Metanephros (tissue), 2 donors: ENCODE data around the gene NDRG3. TPM values are rescaled to one million over a fixed set of nuclear protein-coding genes. Genes with fewer than 3 reads are reported as not detected.

ENCODE experiments used
- small RNA-seq: library from RNA; depleted of rRNA; stranded (forward); fragments of <200 nt; gene quantifications from one replicate; pipeline ENCODE3, GENCODE V24; 2014; ENCODE audit warnings: low replicate concordance
- total RNA-seq: library from RNA; depleted of rRNA; stranded (reverse); fragments of >200 nt; gene quantifications from one replicate; pipeline ENCODE4 v1.2.3, GENCODE V29; 2014

The NDRG3 gene
- total RNA-seq: 22.5 TPM

GRCh38 chr20:36745927-36746659, at the start of gene NDRG3:
NDRG3 (minus strand) TSS chr20:36746090; CDS start chr20:36721735, 24,355 bp downstream.

GRCh38 chr20:36773597-36774390, 27.9 kb upstream of the NDRG3 start, which contains the start of gene DSN1:
DSN1 (minus strand) TSS chr20:36773763; CDS start chr20:36771458, 2,305 bp downstream.

GRCh38 chr20:36645998-36646397, 99.9 kb downstream of the NDRG3 start, which contains the start of gene SLA2:
SLA2 (minus strand) TSS chr20:36646196; CDS start chr20:36641335, 4,861 bp downstream.

GRCh38 chr20:36605399-36606157, 140.3 kb downstream of the NDRG3 start, which contains the start of gene RAB5IF:
RAB5IF (plus strand) TSS chr20:36605779; CDS start chr20:36605952, 173 bp downstream.

Small RNA genes lying within 50 kb of the gene (small RNA-seq; reads per million reads assigned to genes)
- gene RF00019: not detected

Other genes starting within 250 kb of the NDRG3 start
- 19.2 TPM for gene MYL9, start 204.6 kb downstream of the NDRG3 start, total RNA-seq
- gene TGIF2, start 172.5 kb downstream of the NDRG3 start, total RNA-seq: 41.3 TPM
- 47.4 TPM for gene RAB5IF, start 140.3 kb downstream of the NDRG3 start, total RNA-seq
- gene SLA2, start 99.9 kb downstream of the NDRG3 start, total RNA-seq: 0.64 TPM
- 12.7 TPM for gene DSN1, start 27.7 kb upstream of the NDRG3 start, total RNA-seq
- gene TLDC2, start 130.0 kb upstream of the NDRG3 start, total RNA-seq: 3.7 TPM
- 30.2 TPM for gene SAMHD1, start 205.6 kb upstream of the NDRG3 start, total RNA-seq